Measurements from ENCODE around the gene TFR2. TPM values are rescaled to one million over a fixed set of nuclear protein-coding genes. Genes with fewer than 3 reads are reported as not detected.

The TFR2 gene
- total and polyA plus RNA-seq, 8 donors: 0.67 to 2.6 (median 1.2) TPM

- intact Hi-C loops (cut with DNase I): loop anchor here in 1 of 2 donors (2.0 kb wide), 1 partner anchor 33 kb away; no protein-coding TSS in a partner anchor
- Histone ChIP-seq H3K4me3 (no peak overlapping the region), H3K4me1 (peaks cover 0 to 17% of the 10 kb centered on the region in 2 donors), H3K36me3 (no peaks in the 10 kb centered on the region), H3K9me3 (no peaks in the 10 kb centered on the region), H3K27ac (no peak overlapping the region), H3K27me3 (peaks cover 0 to 8% of the 10 kb centered on the region in 2 donors)
- TF ChIP-seq, protein P1, sequence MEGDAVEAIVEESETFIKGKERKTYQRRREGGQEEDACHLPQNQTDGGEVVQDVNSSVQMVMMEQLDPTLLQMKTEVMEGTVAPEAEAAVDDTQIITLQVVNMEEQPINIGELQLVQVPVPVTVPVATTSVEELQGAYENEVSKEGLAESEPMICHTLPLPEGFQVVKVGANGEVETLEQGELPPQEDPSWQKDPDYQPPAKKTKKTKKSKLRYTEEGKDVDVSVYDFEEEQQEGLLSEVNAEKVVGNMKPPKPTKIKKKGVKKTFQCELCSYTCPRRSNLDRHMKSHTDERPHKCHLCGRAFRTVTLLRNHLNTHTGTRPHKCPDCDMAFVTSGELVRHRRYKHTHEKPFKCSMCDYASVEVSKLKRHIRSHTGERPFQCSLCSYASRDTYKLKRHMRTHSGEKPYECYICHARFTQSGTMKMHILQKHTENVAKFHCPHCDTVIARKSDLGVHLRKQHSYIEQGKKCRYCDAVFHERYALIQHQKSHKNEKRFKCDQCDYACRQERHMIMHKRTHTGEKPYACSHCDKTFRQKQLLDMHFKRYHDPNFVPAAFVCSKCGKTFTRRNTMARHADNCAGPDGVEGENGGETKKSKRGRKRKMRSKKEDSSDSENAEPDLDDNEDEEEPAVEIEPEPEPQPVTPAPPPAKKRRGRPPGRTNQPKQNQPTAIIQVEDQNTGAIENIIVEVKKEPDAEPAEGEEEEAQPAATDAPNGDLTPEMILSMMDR (IDR thresholded peaks at IDR 0.05): no peak
- no peak for DNase-seq
- ATAC-seq: no peak
Observed at GRCh38 chr7:100599911-100600729, 41.2 kb downstream of the TFR2 start.

DNA sequence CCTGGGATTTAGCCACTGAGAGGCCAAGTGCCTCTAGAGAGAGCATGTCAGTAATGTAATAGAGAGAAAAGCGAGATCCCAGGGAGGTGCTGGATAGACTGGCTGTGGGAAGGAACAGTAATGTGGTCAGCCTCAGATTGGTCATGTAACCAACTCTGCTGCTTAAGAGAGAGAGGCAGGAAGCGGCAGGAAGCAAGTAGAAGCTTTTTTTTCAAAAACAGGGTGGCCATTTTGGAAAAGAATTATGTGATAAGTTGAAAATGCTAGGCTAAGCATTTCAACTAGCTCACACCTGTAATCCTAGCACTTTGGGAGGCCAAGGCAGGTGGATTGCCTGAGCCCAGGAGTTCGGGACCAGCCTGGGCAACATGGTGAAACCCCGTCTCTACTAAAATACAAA lies 42.9 kb downstream of the TFR2 start:
- TF ChIP-seq, protein P1 (IDR thresholded peaks at IDR 0.05): no peak
- no peaks in the 10 kb centered on the region for H3K27me3 ChIP-seq
- ATAC-seq (no peak), DNase-seq (no peak)
- intact Hi-C loops (cut with DNase I): no loop called here
- no peaks in the 10 kb centered on the region for H3K9me3 ChIP-seq
- H3K4me3 ChIP-seq: no peak overlapping the region
- peaks cover 0 to 3% of the 10 kb centered on the region in 2 donors for H3K4me1 ChIP-seq
- no peak overlapping the region for H3K27ac ChIP-seq
- H3K36me3 ChIP-seq: no peaks in the 10 kb centered on the region

DNA sequence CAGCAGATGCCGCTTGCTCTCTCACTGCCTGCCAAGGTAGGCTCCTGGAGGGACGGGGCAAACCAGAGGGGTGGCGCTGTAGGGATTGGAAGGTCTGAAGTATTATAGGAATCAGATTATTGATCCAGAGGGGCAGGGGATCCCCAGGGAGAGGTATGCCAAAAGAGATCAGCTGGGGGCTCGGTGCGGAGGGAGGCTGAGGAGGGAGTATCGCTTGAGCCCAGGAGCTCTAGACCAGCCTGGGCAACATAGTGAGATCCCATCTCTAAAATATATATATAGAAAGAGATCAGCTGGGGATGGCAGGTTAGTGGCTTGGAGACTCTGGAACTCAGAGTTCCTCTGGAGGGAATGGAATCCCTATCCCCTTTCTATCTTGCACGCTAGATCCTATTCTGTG lies 46.2 kb downstream of the TFR2 start:
- ATAC-seq (no peak), DNase-seq (no peak)
- Histone ChIP-seq H3K27me3 (peaks cover 0 to 17% of the 10 kb centered on the region in 2 donors), H3K9me3 (no peaks in the 10 kb centered on the region), H3K4me3 (no peak overlapping the region), H3K4me1 (no peaks in the 10 kb centered on the region), H3K36me3 (no peaks in the 10 kb centered on the region), H3K27ac (no peak overlapping the region)
- TF ChIP-seq, protein P1 (IDR thresholded peaks at IDR 0.05): no peak
- intact Hi-C loops (cut with DNase I): no loop called here

DNA sequence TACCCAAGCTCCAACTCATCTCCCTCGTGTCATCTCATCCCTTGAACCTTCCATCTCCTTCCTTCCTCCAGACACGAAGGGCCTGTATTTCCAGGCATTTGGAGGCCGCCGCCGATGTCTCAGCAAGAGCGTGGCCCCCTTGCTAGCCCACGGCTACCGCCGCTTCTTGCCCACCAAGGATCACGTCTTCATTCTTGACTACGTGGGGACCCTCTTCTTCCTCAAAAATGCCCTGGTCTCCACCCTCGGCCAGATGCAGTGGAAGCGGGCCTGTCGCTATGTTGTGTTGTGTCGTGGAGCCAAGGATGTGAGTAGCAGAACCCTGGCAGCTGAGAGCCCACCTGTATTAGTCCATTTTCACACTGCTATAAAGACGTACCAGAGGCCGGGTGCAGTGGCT lies 49.8 kb downstream of the TFR2 start:
- ATAC-seq (no peak), DNase-seq (peak in 1 of 4 donors; percentile 54)
- Histone ChIP-seq H3K4me3 (no peak overlapping the region), H3K4me1 (peaks cover 5 to 6% of the 10 kb centered on the region in 2 donors), H3K27ac (no peak overlapping the region), H3K36me3 (no peaks in the 10 kb centered on the region), H3K9me3 (no peaks in the 10 kb centered on the region), H3K27me3 (peaks cover 0 to 29% of the 10 kb centered on the region in 2 donors)
- TF ChIP-seq, protein P1 (IDR thresholded peaks at IDR 0.05): no peak
- intact Hi-C loops (cut with DNase I): no loop called here

GRCh38 chr7:100590077-100590737 lies 51.1 kb downstream of the TFR2 start:
- no peaks in the 10 kb centered on the region for H3K9me3 ChIP-seq
- no peak overlapping the region for H3K4me3 ChIP-seq
- peaks cover 5 to 8% of the 10 kb centered on the region in 2 donors for H3K4me1 ChIP-seq
- H3K27me3 ChIP-seq: peaks cover 0 to 29% of the 10 kb centered on the region in 2 donors
- DNase-seq: no peak
- ATAC-seq: no peak
- intact Hi-C loops (cut with DNase I): no loop called here
- no peak overlapping the region for H3K27ac ChIP-seq
- TF ChIP-seq, protein P1 (IDR thresholded peaks at IDR 0.05): no peak
- no peaks in the 10 kb centered on the region for H3K36me3 ChIP-seq

Data from left lung (tissue), 10 donors.